Stimulated activated CD8-positive, alpha-beta memory T cell treated with anti-CD3 and anti-CD28 coated beads, Interleukin-15, amount 100 ng/mL, for 48 hours (primary cell): ENCODE data around the gene TTC6.

Experiments used
- DNase-seq, 2 donors: peaks; one replicate each; pipeline ENCODE4 v3.0.0-alpha.2; 2020; ENCODE audit warnings: low read depth in 2 of 2

The TTC6 gene

GRCh38 chr14:37585971-37586796 is 9.2 kb upstream of the TTC6 start:
- no peak for DNase-seq

GRCh38 chr14:37586797-37587130 is 8.7 kb upstream of the TTC6 start:
- DNase-seq: no peak

- no peak for DNase-seq
These were observed 8.2 kb upstream of the TTC6 start for GRCh38 chr14:37587131-37587803.

- no peak for DNase-seq
These were observed 7.4 kb upstream of the TTC6 start for GRCh38 chr14:37587881-37588666.

- DNase-seq: no peak
These were observed 6.8 kb upstream of the TTC6 start for GRCh38 chr14:37588667-37588955.

- DNase-seq: no peak
These were observed 6.3 kb upstream of the TTC6 start for GRCh38 chr14:37588956-37589714.

- DNase-seq: no peak
These were observed 5.6 kb upstream of the TTC6 start for GRCh38 chr14:37589715-37590427.

GRCh38 chr14:37590428-37591139 is 4.8 kb upstream of the TTC6 start:
- DNase-seq: no peak

- no peak for DNase-seq
These were observed 4.0 kb upstream of the TTC6 start for GRCh38 chr14:37591311-37591940.

- DNase-seq: no peak
These were observed 3.4 kb upstream of the TTC6 start for GRCh38 chr14:37591941-37592481.

- no peak for DNase-seq
These were observed 2.7 kb upstream of the TTC6 start for GRCh38 chr14:37592482-37593408.

- no peak for DNase-seq
These were observed 1.8 kb upstream of the TTC6 start for GRCh38 chr14:37593511-37594237.

- peak; percentile 21 to 26 for DNase-seq
These were observed 1.0 kb upstream of the TTC6 start for GRCh38 chr14:37594238-37594970.

- DNase-seq: peak; percentile 66 to 75
These were observed 586 bp downstream of the TTC6 start for GRCh38 chr14:37595809-37596621.

- DNase-seq: no peak
These were observed 1.5 kb downstream of the TTC6 start for GRCh38 chr14:37596790-37597472.

- DNase-seq: no peak
These were observed 2.1 kb downstream of the TTC6 start for GRCh38 chr14:37597538-37597913.
